Epithelial cell of proximal tubule (primary cell): ENCODE data around the gene ULBP2. TPM values are rescaled to one million over a fixed set of nuclear protein-coding genes. Genes with fewer than 3 reads are reported as not detected.
A peak's percentile ranks its signal among the peaks of the same experiment; 100 is the strongest.
"Not testable (repeated sequence)": the region's sequence is repeated elsewhere in the genome, so short reads cannot be mapped to it uniquely, and the experiment has no call there.

Experiments
- DNase-seq: peaks from one replicate; pipeline ENCODE4 v3.0.0-alpha.2; 2011; ENCODE audit warnings: low read depth
- H3K4me3 ChIP-seq: 2 replicates; pipeline ENCODE4 v1.5.1; 2011; ENCODE audit warnings: low read depth, mild to moderate bottlenecking, low read length
- total RNA-seq: library from RNA; depleted of rRNA; stranded (reverse); fragments of >200 nt; gene quantifications from 2 replicates; pipeline ENCODE4 v1.2.3, GENCODE V29; 2015
- TF ChIP-seq, protein P1 (sequence below): conservative IDR thresholded peaks from 2 replicates; pipeline ENCODE4 v1.5.1; 2012; ENCODE audit warnings: low read depth, mild to moderate bottlenecking, low read length

Gene ULBP2
- total RNA-seq, 1 donor from 2014 or later, result 5.3 TPM

DNA sequence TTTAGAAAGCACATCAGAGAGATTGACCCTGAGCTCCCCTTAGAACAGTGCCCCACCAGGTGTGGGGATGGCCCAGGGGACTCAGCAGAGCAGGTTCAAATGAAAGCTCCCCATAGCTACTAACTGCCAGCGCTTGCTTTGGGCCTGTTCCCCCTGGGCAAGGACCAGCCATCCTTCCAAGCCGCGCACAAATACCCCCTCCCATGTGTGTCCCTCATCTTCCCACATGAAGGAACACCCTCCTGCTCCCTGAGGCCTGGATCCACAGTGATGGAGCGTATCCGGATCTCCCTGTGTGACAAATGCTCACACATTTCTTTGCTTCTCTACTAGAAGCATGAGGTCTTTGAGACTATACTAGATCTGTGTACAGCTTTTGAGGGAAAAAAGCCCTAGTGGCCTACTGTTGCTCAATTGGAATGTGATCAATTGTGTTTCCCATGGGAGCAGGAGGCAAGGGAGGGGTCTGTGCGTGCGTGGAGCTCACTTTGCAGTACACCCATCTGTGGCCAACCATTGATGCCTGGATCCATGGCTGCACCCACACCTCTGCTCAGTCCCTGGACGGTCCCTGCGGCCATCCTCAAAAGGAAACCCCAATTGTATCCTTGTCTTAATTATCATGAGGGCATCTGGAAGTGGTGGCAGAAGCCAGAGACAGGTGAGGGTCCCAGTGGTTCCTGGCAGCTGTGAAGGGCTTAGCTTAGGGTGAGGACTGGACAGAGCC is 17.4 kb upstream of the ULBP2 start:
- H3K4me3 ChIP-seq, result no peak overlapping the region
- no peak for DNase-seq
- TF ChIP-seq, protein P1, sequence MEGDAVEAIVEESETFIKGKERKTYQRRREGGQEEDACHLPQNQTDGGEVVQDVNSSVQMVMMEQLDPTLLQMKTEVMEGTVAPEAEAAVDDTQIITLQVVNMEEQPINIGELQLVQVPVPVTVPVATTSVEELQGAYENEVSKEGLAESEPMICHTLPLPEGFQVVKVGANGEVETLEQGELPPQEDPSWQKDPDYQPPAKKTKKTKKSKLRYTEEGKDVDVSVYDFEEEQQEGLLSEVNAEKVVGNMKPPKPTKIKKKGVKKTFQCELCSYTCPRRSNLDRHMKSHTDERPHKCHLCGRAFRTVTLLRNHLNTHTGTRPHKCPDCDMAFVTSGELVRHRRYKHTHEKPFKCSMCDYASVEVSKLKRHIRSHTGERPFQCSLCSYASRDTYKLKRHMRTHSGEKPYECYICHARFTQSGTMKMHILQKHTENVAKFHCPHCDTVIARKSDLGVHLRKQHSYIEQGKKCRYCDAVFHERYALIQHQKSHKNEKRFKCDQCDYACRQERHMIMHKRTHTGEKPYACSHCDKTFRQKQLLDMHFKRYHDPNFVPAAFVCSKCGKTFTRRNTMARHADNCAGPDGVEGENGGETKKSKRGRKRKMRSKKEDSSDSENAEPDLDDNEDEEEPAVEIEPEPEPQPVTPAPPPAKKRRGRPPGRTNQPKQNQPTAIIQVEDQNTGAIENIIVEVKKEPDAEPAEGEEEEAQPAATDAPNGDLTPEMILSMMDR, result no peak

DNA sequence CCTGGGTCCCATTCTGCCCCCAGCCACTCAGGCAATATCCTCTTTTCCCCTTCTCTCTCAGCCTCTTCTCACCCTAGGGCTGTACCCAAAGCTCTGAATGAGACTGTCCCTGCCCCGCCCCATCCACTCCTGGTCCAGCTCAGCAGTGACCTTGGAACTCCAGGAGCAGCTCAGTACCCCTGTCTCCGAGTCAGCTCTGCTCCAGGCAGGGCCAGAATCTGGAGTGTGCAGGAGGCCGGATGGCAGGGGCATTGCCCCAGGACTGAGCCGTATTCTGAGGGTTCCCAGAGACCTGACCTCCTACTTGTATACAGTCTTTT is 16.9 kb upstream of the ULBP2 start:
- DNase-seq, result no peak
- TF ChIP-seq, protein P1, result no peak
- no peak overlapping the region for H3K4me3 ChIP-seq

DNA sequence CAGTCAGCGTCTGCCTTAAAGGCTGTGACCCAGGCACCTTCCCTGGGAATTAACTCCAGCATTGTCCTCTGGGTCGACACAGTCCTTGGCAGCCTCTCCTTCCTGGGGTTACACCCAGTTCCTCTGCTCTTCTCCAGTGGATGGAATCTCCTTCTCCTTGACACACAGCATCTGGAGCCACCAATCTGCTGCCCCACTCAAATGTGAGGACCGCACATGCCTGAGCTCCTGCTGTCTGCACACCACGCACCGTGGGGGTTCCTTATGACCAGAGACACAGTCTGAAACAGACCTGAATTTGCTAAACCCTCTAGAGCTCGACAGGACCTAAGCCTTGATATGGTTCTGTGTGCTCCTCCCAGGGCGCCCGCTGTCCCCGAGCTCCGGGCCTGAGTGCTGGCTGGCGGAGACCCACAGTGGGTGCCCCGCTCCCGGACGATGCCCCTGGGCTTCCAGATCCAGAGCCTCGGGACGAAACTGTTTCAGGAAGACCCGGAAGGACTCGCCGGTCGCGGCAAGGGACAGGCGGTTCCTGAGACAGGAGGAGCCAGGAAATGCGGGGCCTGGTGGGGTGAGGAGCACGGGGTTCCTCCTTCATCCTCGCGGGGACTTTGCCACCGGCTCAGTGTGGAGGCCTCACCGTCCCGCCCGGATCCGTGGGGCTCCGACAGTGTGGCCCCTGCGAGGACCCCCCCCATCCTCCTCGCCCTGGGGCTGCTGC is 16.4 kb upstream of the ULBP2 start:
- no peak for DNase-seq
- TF ChIP-seq, protein P1, result no peak
- H3K4me3 ChIP-seq, result peak overlapping the region; percentile 65

DNA sequence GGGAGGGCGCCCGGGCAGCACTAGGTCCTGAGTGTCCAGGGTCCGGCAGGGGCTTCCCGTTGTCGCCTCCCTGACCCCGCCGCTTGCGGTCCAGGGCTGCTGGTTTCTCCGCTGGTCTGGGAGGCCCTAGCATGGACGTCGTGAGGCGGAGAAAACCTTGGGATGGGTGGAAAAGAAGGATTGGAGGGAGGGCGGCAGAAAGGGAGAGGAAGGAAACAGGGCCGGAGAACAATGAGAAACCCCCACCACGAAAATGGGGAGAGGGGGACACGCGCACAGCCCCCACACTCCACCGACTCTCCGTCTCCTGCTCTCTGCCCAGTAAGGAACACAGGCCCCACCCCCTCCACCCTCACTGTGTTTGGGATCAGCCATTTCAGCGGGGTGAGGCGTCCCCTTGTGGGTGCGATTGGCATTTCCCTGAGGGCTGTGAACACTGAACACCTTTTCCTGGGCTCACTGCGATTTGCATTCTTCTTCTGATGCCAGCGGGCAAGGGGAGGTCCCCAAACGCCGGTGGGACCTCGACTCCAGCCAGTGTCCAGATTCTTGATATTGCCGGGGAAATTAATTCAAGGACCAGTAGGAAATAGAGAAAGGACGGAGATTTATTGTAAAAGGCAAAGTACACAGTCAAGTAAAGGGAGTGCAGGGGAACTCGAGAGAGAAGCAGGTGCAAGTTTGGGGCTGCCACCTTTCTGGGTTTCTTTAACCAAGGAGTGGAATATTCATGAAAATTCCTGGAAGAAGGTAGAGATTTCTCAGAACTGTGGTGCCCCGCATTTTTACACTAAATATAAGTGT is 15.6 kb upstream of the ULBP2 start:
- TF ChIP-seq, protein P1, result peak; percentile 88
- no peak for DNase-seq
- H3K4me3 ChIP-seq, result peak overlapping the region; percentile 65

DNA sequence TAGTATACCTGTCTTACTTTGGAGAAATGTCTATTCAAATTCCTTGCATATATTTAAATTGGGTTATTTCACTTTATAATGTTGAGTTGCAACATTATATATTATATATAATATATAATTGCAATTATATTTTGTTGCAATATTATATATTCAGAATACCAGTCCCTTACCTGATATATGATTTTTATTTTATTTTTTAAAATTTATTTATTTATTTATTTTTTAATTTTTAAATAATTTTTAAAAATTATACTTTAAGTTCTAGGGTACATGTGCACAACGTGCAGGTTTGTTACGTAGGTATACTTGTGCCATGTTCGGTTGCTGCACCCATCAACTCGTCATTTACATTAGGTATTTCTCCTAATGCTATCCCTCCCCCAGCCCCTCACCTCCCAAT is 14.8 kb upstream of the ULBP2 start:
- H3K4me3 ChIP-seq, DNase-seq: not testable (repeated sequence)

DNA sequence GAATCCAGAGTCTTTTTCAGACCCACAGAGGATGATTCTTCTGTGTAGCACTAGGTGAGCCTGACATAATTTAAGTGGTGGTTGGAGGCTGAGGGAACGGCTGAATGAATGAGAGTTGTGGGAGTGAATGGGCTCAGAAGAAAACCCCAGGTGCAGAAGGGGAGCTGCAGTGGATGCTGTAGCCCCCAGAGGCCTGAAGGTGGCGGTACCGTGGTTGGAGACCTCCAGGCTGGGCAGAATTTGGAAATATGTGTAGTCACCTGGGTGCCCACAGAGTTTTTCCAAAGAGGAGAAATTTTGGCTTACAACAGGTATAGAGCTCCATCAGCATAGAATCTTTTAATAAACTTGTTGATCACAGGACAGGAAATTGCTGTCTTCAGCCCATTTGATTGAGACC is 12.4 kb upstream of the ULBP2 start:
- H3K4me3 ChIP-seq, result no peak overlapping the region
- TF ChIP-seq, protein P1, result peak; percentile 58
- no peak for DNase-seq

DNA sequence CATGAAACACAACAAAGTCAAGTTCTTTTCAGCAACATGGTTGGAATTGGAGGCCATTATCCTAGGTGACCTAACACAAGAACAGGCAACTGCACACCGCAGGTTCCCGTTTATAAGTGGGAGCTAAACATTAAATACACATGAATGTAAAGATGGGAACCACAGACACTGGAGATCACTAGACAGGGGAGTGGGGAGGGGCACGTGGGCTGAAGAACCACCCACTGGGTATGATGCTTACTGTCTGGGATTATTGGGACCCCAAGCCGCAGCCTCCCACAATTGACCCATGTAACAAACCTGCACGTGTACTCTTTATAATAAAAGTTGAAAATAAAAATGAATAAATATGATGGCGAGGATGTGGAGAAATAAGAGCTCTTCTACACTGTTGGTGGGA is 10.3 kb upstream of the ULBP2 start:
- no peak overlapping the region for H3K4me3 ChIP-seq
- TF ChIP-seq, protein P1, result no peak
- no peak for DNase-seq
